GM10248 (cell line): Measurements from ENCODE around the gene INTS4.
"Not testable (repeated sequence)": the region's sequence is repeated elsewhere in the genome, so short reads cannot be mapped to it uniquely, and the experiment has no call there.

Source experiments
- CTCF ChIA-PET: fragments of 300-600 bp; sonication (Branson Sonifier 250); formaldehyde crosslinking; extraction: SDS; loops from one replicate; lab custom pipeline; 2021; ENCODE audit warnings: antibody characterized with exemption; lab: Yijun Ruan, JAX
- POLR2A ChIA-PET: fragments of 350-650 bp; sonication (Branson Sonifier 250); formaldehyde crosslinking; extraction: SDS; loops from one replicate; lab custom pipeline; 2020; ENCODE audit warnings: antibody characterized with exemption; lab: Yijun Ruan, JAX
- DNase-seq: peaks from one replicate; pipeline ENCODE4 v3.0.0; 2012; ENCODE audit errors: extremely low spot score
- CTCF ChIP-seq: IDR thresholded peaks from 2 replicates; pipeline ENCODE4 v1.5.1; 2012; ENCODE audit warnings: mild to moderate bottlenecking, low read depth; ENCODE audit errors: extremely low read depth, missing control alignments, control extremely low read depth

Gene INTS4

GRCh38 chr11:77873345-77873744 lies 121.1 kb downstream of the INTS4 start:
- TF ChIP-seq CTCF: no peak
- POLR2A ChIA-PET: no interaction called here
- DNase-seq: no peak
- CTCF ChIA-PET: no interaction called here

GRCh38 chr11:77871855-77872254 lies 122.6 kb downstream of the INTS4 start:
- POLR2A ChIA-PET: no interaction called here
- CTCF ChIA-PET: interaction anchor here (1.3 kb wide), 1 partner anchor 14 kb away, joined by 3 read pairs; no protein-coding TSS in a partner anchor
- TF ChIP-seq CTCF: no peak
- DNase-seq: no peak

- DNase-seq: no peak
- ChIA-PET CTCF (no interaction called here), POLR2A (no interaction called here)
- no peak for TF ChIP-seq CTCF
These were observed 125.7 kb downstream of the INTS4 start for GRCh38 chr11:77868744-77869143.

- CTCF ChIA-PET: interaction anchor here (1.2 to 1.7 kb wide), 2 partner anchors 10 to 15 kb away, joined by 3 to 8 read pairs; no protein-coding TSS in a partner anchor
- POLR2A ChIA-PET: no interaction called here
- no peak for DNase-seq
- TF ChIP-seq CTCF: no peak
These were observed 128.1 kb downstream of the INTS4 start for GRCh38 chr11:77866336-77866735.

- POLR2A ChIA-PET: no interaction called here
These were observed 128.7 kb downstream of the INTS4 start for GRCh38 chr11:77865805-77866204.

GRCh38 chr11:77861444-77861843 lies 133.0 kb downstream of the INTS4 start:
- POLR2A ChIA-PET: not testable (repeated sequence)

More at GRCh38 chr11:77865805-77866204, 128.7 kb downstream of the INTS4 start:
- no peak for TF ChIP-seq CTCF
- no peak for DNase-seq
- CTCF ChIA-PET: interaction anchor here (1.7 kb wide), 1 partner anchor 11 kb away, joined by 8 read pairs; no protein-coding TSS in a partner anchor

GRCh38 chr11:77857906-77858457 lies 136.5 kb downstream of the INTS4 start:
- POLR2A ChIA-PET, DNase-seq: not testable (repeated sequence)
- CTCF ChIA-PET: interaction anchor here (0.8 kb wide), 1 partner anchor 20 kb away, joined by 4 read pairs; no protein-coding TSS in a partner anchor

More at GRCh38 chr11:77861444-77861843, 133.0 kb downstream of the INTS4 start:
- DNase-seq, CTCF ChIA-PET: not testable (repeated sequence)
